GM12891 (cell line): ENCODE measurements around the gene TIAM2.

Experiments used
- PAX5 ChIP-seq: IDR thresholded peaks from 2 replicates; pipeline ENCODE4 v1.6.1; 2011; ENCODE audit warnings: low read length, moderate library complexity, mild to moderate bottlenecking; ENCODE audit not compliant: insufficient read depth, severe bottlenecking
- POLR2A ChIP-seq: IDR thresholded peaks from 2 replicates; pipeline ENCODE4 v1.6.1; 2011; ENCODE audit warnings: low read depth, low read length, control low read depth
- POLR2AphosphoS5 ChIP-seq: IDR thresholded peaks from 2 replicates; pipeline ENCODE4 v1.6.1; 2011; ENCODE audit warnings: low read depth, low read length, control low read depth
- SPI1 ChIP-seq: IDR thresholded peaks from 2 replicates; pipeline ENCODE4 v1.6.1; 2011; ENCODE audit warnings: low read depth, low read length, control low read depth
- TAF1 ChIP-seq: IDR thresholded peaks from 2 replicates; pipeline ENCODE4 v1.6.1; 2011; ENCODE audit warnings: low read depth, low read length, control low read depth

GRCh38 chr6:155039618-155040017 lies 44.5 kb downstream of the TIAM2 start:
- no peak for TF ChIP-seq POLR2AphosphoS5
- TF ChIP-seq POLR2A = no peak
- TF ChIP-seq TAF1 = no peak
- no peak for TF ChIP-seq PAX5
- no peak for TF ChIP-seq SPI1
